Measurements from ENCODE around the gene TPK1. TPM values are rescaled to one million over a fixed set of nuclear protein-coding genes. Genes with fewer than 3 reads are reported as not detected.

TPK1 gene
- total RNA-seq, 1 donor from 2014 or later, result 1.7 TPM

- no peak overlapping the region for H3K27ac ChIP-seq
- no peak for DNase-seq (ENCODE audit: extremely low spot score in 2 of 2)
- intact Hi-C loops (cut with DNase I), result no loop called here
- H3K4me3 ChIP-seq, result no peak overlapping the region
- no peaks in the 10 kb centered on the region for H3K4me1 ChIP-seq
- no peaks in the 10 kb centered on the region for H3K36me3 ChIP-seq
- H3K27me3 ChIP-seq, result no peaks in the 10 kb centered on the region
- TF ChIP-seq CTCF (IDR thresholded peaks at IDR 0.05) (no peak), POLR2AphosphoS5 (IDR thresholded peaks at IDR 0.05; ENCODE audit: insufficient read depth in 1 of 2, low read depth in 1 of 2) (no peak)
- H3K9me3 ChIP-seq, result no peaks in the 10 kb centered on the region
Observed at GRCh38 chr7:144484445-144484844, 351.4 kb downstream of the TPK1 start.

DNA sequence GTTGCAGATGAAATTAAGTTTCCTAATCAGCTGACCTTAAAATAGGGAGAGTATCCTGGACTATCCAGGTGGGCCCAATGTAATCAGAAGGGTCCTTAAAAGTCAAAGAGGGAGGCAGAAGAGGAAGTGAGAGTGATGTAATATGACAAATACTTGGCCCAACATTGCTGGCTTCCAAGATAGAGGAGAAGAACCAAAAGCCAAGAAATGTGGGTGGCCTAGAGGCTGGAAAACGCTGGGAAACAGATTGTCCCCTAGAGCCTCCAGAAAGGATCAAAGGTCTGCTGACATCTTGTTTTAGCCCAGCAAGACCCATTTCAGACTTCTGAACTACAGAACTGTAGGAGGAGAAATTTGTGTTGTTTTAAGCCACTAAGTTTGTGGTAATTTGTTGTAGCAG is 352.7 kb downstream of the TPK1 start:
- Histone ChIP-seq H3K9me3 (no peaks in the 10 kb centered on the region), H3K27ac (no peak overlapping the region), H3K4me3 (no peak overlapping the region), H3K36me3 (no peaks in the 10 kb centered on the region), H3K27me3 (no peaks in the 10 kb centered on the region), H3K4me1 (no peaks in the 10 kb centered on the region)
- DNase-seq (ENCODE audit: extremely low spot score in 2 of 2), result no peak
- TF ChIP-seq POLR2AphosphoS5 (IDR thresholded peaks at IDR 0.05; ENCODE audit: insufficient read depth in 1 of 2, low read depth in 1 of 2) (no peak), POLR2A (IDR thresholded peaks at IDR 0.05) (no peak), CTCF (IDR thresholded peaks at IDR 0.05) (no peak)
- intact Hi-C loops (cut with DNase I), result no loop called here

GRCh38 chr7:144481833-144482232 is 354.0 kb downstream of the TPK1 start:
- no peak for DNase-seq (ENCODE audit: extremely low spot score in 2 of 2)
- TF ChIP-seq POLR2A (IDR thresholded peaks at IDR 0.05) (no peak), POLR2AphosphoS5 (IDR thresholded peaks at IDR 0.05; ENCODE audit: insufficient read depth in 1 of 2, low read depth in 1 of 2) (no peak), CTCF (IDR thresholded peaks at IDR 0.05) (no peak)
- no peak overlapping the region for H3K4me3 ChIP-seq
- intact Hi-C loops (cut with DNase I), result no loop called here
- no peaks in the 10 kb centered on the region for H3K36me3 ChIP-seq
- H3K4me1 ChIP-seq, result no peaks in the 10 kb centered on the region
- no peak overlapping the region for H3K27ac ChIP-seq
- no peaks in the 10 kb centered on the region for H3K9me3 ChIP-seq
- no peaks in the 10 kb centered on the region for H3K27me3 ChIP-seq

DNA sequence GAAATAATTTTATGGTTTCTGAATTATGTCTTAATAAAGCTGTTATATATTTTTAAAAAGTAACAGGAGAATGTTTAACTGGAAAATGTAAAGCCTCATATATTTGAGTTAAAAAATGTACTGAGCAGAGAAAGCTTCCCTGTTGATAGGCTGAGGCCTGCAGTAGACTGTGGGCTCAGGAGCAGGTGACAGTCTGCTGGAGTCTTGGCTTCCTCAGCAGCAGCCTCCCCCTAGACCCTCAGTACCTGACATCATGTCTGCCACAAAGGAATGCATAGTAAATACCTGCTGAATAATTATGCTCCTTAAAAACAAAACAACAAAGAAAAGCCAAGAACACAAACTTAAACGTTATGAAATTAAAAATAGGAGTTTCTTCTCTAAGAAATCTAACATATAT is 358.5 kb downstream of the TPK1 start:
- Histone ChIP-seq H3K36me3 (no peaks in the 10 kb centered on the region), H3K27me3 (no peaks in the 10 kb centered on the region), H3K4me3 (no peak overlapping the region), H3K27ac (no peak overlapping the region), H3K4me1 (no peaks in the 10 kb centered on the region), H3K9me3 (no peaks in the 10 kb centered on the region)
- intact Hi-C loops (cut with DNase I), result no loop called here
- no peak for DNase-seq (ENCODE audit: extremely low spot score in 2 of 2)
- no peak for TF ChIP-seq CTCF (IDR thresholded peaks at IDR 0.05)
- TF ChIP-seq POLR2AphosphoS5 (IDR thresholded peaks at IDR 0.05; ENCODE audit: insufficient read depth in 1 of 2, low read depth in 1 of 2), result no peak
- TF ChIP-seq POLR2A (IDR thresholded peaks at IDR 0.05), result no peak

DNA sequence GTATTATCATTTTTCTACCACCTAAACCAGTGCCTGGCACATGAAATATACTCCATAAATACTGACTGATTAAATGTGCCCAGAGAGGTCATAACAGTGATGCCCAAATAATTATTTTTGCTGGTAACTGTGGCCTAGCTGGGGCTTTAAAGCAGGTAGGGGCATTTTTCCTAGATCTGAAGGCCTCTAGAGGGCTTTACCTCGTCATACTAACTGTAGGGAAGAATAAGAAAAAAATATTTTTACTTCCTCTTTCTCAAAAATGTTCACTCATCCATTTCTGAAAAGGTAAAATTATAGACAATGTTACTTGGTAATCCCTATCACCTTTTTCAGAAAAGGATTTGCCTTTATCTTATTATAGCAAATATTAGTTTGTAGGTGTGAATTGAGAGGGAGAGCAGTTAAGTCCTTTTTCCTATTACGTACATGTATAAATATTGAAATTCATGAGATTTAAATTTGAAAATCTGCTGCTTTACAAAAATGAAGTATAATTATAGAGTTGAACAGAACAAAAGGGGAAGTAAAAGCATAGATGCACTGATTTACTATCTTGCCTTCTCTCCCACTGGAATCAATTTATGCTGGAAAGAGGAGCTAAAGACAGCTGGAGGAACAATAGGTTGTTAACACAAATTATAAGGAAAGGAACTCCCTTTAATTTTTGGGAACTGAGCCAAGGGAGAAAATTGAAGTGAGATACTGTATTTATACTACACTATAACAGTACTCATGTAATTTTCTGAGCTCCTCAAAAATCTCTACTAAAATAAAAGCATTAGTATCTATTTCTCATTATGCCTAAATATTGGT is 360.8 kb downstream of the TPK1 start:
- Histone ChIP-seq H3K27me3 (no peaks in the 10 kb centered on the region), H3K27ac (no peak overlapping the region), H3K4me3 (no peak overlapping the region), H3K9me3 (no peaks in the 10 kb centered on the region), H3K4me1 (no peaks in the 10 kb centered on the region), H3K36me3 (no peaks in the 10 kb centered on the region)
- no peak for DNase-seq (ENCODE audit: extremely low spot score in 2 of 2)
- TF ChIP-seq POLR2A (IDR thresholded peaks at IDR 0.05) (no peak), POLR2AphosphoS5 (IDR thresholded peaks at IDR 0.05; ENCODE audit: insufficient read depth in 1 of 2, low read depth in 1 of 2) (no peak), CTCF (IDR thresholded peaks at IDR 0.05) (no peak)
- intact Hi-C loops (cut with DNase I), result no loop called here

Measured in vagina (tissue), 2 donors.